HepG2 (cell line): ENCODE data around the gene BCAM. TPM values are rescaled to one million over a fixed set of nuclear protein-coding genes. Genes with fewer than 3 reads are reported as not detected.

Source experiments
- AHDC1 ChIP-seq: sonication (generic); formaldehyde crosslinking; IDR thresholded peaks from 2 replicates; pipeline ENCODE4 v1.5.1; 2020; ENCODE audit warnings: mild to moderate bottlenecking, missing genetic modification reagents, borderline replicate concordance
- ATF7 ChIP-seq, 2 experiments: fragments of 450-650 bp in 1 of 2; sonication (generic) in 1 of 2; formaldehyde crosslinking in 1 of 2; IDR thresholded peaks; 2 replicates each; pipeline versions ENCODE4 v1.4.0 to v1.6.1; 2016 to 2020; ENCODE audit warnings: antibody characterized with exemption in 1 of 2, mild to moderate bottlenecking in 1 of 2, missing genetic modification reagents in 1 of 2
- KDM6A ChIP-seq: IDR thresholded peaks from 2 replicates; pipeline ENCODE4 v1.6.1; 2016; ENCODE audit warnings: low read depth
- MBD4 ChIP-seq: IDR thresholded peaks from 2 replicates; pipeline ENCODE4 v1.6.1; 2012; ENCODE audit warnings: low read length, inconsistent platforms, borderline replicate concordance
- NAIF1 ChIP-seq: sonication (generic); formaldehyde crosslinking; IDR thresholded peaks from 2 replicates; pipeline ENCODE4 v1.5.0; 2020; ENCODE audit warnings: mild to moderate bottlenecking, missing genetic modification reagents, borderline replicate concordance
- NCOA5 ChIP-seq: sonication (generic); formaldehyde crosslinking; IDR thresholded peaks from 2 replicates; pipeline ENCODE4 v1.4.0; 2020; ENCODE audit warnings: missing genetic modification reagents
- NFE2 ChIP-seq: sonication (generic); formaldehyde crosslinking; IDR thresholded peaks from 2 replicates; pipeline ENCODE4 v1.4.0; 2020; ENCODE audit warnings: missing genetic modification reagents
- NKX3-1 ChIP-seq: sonication (generic); formaldehyde crosslinking; IDR thresholded peaks from 2 replicates; pipeline ENCODE4 v1.5.0; 2020; ENCODE audit warnings: missing genetic modification reagents
- RFXAP ChIP-seq: sonication (generic); formaldehyde crosslinking; IDR thresholded peaks from 2 replicates; pipeline ENCODE4 v1.4.0; 2020; ENCODE audit warnings: missing genetic modification reagents, borderline replicate concordance
- ZNF607 ChIP-seq: sonication (generic); formaldehyde crosslinking; IDR thresholded peaks from 2 replicates; pipeline ENCODE4 v1.5.1; 2020; ENCODE audit warnings: missing genetic modification reagents, mild to moderate bottlenecking, borderline replicate concordance
- ZNF792 ChIP-seq: IDR thresholded peaks from 2 replicates; pipeline ENCODE4 v1.6.1; 2016
- polyA plus RNA-seq, 8 experiments: library from polyadenylated mRNA; depleted of rRNA in 3 of 8; stranded (reverse) in 7 of 8; unstranded in 1 of 8; fragments of >200 nt; fragmentation: Illumina TruSeq in 4 of 8; extraction: Trizol in 4 of 8; gene quantifications; 2 replicates each; pipeline versions ENCODE4 v1.2.1 to v1.2.3, GENCODE V29; 2011 to 2016; ENCODE audit warnings: low read depth in 4 of 8, missing spikeins in 1 of 8, mixed read lengths in 1 of 8; ENCODE audit not compliant: insufficient read depth in 1 of 8
- total RNA-seq, 5 experiments: library from RNA; depleted of rRNA; stranded (reverse); fragments of >200 nt; fragmentation: Illumina TruSeq; extraction: Trizol; gene quantifications; 2 replicates each; pipeline ENCODE4 v1.2.3, GENCODE V29; 2016; ENCODE audit warnings: low read depth in 1 of 5

The BCAM gene
- total and polyA plus RNA-seq, 2 of the 13 experiments (the other 11 are each of a cell fraction or from before 2014, with no cell fraction given): 51.2 to 62.7 TPM

- TF ChIP-seq NKX3-1 (CRISPR knock-in tag) (no peak), AHDC1 (CRISPR knock-in tag) (0 out of 2 replicates have a peak, but pooled peaks have one; percentile 50), NAIF1 (CRISPR knock-in tag) (no peak), NFE2 (no peak), ZNF792 (CRISPR knock-in tag) (no peak), KDM6A (no peak), NCOA5 (CRISPR knock-in tag) (no peak), MBD4 (no peak), RFXAP (no peak), ZNF607 (CRISPR knock-in tag) (peak; percentile 23; the same call in 1 of the 2 replicates), ATF7 (IDR thresholded peaks at IDR 0.05) (no peak), ATF7 (CRISPR knock-in tag; IDR thresholded peaks at IDR 0.05) (no peak)
Measured at GRCh38 chr19:44856421-44857083, 47.6 kb downstream of the BCAM start (continued).
